GM19238 (cell line): ENCODE data around the gene RNF113B.

Experiments used
- DNase-seq: peaks from one replicate; pipeline ENCODE4 v3.0.0; 2011; ENCODE audit warnings: low spot score; ENCODE audit not compliant: insufficient read length

RNF113B gene

DNA sequence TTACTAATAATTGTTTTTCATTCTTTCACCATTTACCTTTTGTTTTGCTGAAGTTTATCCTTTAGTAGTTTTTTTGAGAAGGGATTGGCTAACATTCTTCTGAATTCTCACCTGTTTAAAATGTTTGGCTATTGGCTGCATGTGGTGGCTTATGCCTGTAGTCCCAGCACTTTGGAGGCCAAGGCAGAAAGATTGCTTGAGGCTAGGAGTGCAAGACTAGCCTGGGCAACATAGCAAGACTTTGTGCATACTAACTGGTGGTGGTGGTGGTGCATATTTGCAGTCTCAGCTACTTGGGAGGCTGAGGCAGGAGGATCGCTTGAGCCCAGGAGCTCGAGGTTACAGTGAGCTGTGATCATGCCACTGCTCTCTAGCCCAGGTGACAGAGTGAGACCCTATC is 27.5 kb upstream of the RNF113B start:
- DNase-seq, result no peak

DNA sequence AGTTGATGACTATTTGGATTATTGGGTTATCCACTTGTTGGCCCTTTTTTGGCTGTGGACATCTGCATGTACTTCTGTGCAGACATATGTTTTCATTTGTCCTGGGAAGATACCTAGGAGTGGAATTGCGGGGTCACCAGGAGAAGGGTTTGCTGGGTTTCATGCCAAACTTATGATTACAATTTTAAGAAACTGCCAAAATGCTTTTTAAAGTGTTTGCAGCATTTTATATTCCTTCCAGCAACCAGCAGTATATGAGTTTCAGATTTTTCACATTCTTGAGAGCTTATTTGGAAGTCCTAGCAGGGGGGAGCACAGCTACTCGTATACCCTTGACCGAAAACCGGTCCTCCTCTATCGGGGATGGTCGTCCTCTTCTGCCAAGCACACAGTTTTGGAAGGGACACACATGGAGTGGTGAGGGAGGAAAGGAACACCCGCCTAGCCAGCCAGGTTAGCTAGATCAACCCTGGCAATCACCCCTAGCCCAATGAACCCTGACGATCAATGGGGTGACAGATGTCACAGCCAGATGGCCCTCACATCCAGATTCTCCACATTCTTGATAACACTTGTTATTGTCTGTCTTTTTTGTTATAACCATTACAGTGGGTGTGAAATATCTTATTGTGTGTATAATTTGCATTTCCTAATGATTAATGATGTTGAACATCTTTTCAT is 26.7 kb upstream of the RNF113B start:
- no peak for DNase-seq

DNA sequence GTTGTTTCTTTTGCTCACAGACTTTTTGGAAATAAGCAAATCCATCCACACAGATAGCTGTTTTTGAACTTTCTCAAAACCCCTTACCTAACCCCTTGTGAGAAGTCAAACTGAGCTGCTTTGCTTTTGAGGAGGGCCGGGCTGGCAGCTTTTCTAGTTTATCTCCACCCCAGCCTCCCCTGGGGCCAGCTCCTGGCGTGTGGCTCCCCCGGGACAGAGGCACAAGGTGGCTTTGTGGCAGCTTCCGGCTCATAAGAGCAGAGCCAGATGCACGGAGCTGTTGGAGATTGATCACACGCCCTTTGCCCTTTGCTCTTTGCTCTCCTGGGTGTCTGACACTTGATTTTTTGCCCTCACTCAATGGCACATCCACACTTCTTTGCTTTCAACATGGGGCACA is 24.9 kb upstream of the RNF113B start:
- DNase-seq, result no peak

DNA sequence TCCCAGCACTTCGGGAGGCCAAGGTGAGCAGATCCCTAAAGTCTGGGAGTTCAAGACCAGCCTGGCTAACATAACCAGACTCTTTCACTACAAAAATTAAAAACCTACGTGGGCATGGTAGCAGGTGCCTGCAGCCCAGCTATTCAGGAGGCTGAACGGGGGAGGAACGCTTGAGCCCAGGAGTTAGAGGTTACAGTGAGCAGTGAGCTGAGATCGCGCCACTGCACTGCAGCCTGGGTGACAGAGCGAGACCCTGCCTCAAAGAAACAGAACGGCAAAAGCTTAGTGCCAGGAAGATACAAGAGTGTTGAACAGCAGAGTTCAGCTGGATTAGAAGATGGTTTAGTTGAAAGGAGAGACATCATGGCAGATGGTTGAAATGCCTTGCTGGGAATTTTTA is 24.1 kb upstream of the RNF113B start:
- DNase-seq, result no peak

DNA sequence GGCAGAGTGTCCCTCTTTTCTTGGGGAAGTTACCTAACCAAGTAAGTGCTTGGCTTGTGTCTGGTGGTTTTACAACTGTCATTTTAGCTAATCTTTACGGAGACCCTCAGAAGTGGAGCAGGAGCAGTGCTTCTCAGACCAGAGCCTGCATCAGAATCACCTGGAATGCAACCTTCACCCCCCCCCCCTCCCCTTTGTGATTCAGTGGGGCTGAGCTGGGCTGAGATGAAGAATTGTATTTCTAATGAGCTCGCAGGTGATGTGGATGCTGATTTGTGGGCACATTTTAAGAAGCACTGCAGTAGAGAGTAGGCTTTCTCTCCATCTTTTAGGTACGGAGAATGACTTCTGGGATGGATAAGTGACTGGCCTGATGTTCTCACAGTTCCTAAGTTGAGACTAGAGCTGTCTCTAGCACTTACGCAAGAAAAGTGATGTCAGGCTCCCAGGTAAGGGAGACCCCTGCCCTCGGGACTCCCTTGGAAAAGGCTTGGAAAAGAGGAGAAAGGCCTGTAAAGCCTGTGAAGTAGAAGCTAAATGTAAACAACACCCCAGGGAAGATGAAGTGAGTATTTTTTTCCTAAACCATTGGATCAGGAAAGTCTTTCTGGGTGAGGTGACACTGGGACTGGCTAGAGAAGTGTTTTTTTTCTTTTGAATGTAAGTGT is 23.3 kb upstream of the RNF113B start:
- no peak for DNase-seq

DNA sequence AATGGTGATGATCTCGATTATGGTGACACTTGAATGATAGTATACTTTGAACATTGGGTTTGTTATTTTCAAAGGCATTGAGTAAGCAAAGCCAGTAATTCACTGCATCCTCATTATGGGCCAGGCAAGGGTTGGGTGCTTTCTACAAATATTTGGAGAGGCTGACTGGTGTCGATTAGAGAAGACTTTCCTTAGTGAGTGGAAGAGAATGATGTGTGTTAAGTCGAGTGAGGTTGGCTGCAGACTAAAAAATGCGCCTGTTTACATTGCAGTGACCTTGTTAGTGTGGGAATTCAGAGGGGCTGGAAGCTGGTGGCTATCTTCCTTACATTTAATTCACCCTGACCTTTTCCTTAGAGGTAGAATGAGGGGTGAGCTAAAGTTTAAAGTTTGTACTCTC is 22.4 kb upstream of the RNF113B start:
- no peak for DNase-seq

DNA sequence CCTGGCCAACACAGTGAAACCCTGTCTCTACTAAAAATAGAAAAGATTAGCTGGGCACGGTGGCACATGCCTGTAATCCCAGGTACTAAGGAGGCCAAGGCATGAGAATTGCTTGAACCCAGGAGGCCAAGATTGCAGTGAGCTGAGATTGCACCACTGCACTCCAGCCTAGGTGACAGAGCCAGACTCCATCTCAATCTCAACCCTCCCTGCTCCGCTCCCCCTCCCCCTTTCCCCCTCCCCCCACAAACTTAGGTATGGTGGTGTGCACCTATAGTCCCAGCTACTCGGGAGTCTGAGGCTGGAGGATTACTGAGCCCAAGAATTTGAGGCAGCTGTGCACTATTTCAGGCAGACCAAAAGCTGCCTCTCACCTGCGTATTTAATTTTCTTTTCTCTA is 21.6 kb upstream of the RNF113B start:
- no peak for DNase-seq

DNA sequence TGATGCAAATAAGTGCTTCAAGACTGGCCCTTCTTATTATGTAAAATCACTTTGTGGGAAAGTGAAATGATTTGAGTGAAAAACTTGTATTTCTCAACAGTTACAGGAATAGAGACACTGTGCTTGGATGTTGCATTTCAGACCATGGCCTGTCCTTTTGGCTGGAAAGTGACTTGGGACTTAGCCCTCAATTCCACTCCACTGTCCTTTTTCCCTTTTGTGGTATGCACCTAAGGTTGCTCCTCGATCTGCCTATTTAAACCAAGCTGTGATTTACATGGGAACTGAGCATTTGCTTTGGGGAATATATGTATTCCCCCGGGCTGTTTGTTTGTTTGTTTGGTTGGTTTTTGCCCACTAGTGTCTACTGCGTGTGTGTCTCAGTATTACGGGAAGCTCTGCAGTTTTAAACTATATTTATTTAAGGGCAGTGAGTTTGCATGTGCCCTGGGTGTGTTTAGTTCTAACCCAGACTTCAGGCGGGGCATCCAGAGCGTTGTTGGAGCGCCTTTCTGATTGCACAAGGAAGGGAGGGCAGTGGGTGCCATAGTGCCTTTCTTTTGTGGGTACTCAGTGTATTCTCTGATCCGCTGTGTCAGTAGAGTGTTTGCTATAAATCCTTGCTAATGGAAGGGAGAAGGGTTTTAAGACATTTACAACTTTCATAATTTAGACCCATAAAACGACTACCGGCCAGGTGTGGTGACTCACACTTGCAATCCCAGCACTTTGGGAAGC is 18.2 kb upstream of the RNF113B start:
- DNase-seq, result no peak

DNA sequence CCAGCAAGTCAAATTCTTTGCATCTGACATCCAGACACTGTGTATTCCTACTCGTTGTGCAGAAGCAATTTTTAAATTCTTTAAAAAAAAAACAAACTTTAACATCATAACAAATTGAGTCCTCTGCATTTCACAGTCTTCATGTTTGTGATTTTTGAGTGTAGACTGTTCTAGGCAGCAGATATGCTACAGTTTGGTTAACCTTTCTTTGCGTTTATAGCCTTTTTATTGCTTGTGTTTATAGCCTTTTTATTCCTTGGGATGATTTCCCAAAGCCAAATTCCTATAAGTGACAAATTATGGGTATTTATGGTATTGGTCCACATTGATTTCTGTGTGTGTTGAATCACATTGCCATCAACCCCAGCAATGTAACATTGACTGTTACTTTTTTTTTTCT is 14.9 kb upstream of the RNF113B start:
- DNase-seq, result no peak

DNA sequence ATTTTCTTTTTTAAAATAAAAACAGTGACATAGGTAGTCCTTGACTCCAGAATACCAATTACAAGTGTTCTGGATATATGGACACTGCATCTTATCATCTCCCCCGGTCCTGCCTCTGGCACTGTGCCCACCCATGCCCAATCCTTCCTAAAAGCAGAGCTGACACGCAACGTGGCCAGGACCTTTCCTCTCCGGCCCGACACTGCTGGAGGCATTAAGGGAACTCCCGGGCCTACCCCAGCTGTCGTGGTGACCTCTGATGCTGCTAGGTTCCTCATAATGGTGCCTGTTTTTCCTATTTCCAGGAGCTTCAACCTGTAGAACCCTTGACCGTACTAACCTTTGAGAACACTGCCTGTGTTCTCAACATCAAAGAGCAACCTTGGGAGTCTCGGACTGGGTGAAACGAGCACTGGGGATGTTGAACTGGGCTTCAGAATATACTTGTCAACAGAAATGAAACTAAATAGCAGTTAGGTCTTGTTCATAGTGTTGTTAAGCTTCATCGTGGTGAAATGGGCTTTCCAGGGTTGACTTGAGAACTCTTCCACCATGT is 13.9 kb upstream of the RNF113B start:
- DNase-seq, result no peak

DNA sequence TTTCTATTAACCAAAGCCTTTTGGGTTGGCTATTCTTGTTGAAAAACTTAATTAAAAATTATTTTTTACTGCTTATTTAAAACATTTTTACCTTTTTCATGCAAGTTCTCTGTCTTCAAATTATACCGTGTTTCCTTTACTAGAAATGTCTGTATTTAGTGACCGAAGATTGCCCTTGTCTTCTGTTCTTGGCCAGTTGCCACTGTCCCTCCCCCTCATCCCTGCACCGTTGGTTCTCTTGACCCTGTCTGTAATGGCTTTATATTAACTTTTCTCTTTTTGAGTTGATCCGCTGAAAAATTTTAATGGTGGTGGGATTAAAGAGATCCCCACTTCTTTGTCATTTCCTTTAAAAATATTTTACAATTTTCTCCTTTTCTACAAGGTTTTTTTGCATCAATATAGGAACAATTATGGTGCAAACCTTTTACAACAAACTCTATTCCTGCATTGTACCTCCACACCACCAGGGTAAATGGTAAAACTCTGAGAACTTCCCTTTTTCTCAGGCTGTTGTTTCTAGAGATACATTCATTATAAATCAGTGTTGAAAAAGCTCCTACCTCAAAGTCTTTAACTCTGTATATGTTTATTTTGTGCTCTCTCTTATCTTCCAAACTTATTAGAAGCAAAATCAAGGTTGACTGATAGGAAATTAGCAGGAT is 12.9 kb upstream of the RNF113B start:
- DNase-seq, result no peak

DNA sequence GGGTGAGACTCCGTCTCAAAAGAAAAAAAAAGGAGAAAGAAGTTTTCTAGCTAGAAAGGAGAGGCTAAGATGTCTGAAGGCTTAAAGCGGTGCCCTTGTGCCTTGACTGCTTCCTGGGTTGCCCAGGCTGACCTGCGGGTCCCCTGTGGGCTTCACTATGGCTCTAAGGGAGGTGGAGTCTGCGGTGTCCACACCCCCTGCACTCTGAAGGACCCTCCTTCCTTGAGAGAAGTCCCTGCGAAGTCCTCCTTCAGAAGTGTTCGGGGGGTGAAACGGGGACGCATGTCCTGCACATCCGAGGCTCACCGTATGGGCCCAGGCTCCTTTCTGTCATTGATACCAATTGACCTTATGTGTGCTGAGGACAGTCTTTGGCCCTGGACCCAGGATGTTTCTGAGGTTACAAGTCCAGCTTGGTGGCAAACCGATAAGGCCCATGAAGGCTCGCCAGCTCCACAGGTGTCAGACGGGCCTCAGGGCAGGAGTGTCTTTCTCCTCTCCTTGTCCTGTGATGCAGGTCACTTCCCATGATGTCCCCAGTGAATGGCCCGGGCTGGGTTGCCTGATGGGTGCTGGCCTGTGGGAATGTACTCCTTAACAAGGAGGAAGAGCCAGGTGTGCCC is 11.6 kb upstream of the RNF113B start:
- no peak for DNase-seq

DNA sequence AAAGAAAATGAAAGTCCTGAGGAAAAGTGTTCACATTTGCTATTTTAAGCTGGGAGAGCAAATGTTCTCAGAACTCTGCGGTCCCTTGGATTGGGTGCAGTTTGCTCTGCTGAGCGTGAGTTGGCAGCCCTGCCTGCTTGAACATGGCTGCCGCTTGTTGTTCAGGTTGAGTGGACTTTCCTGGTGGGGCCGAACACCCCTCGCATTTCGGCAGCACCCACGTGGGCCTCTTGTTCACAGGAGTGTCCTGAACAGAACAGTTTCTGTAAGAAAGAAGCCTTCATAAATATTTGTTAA is 10.8 kb upstream of the RNF113B start:
- no peak for DNase-seq

DNA sequence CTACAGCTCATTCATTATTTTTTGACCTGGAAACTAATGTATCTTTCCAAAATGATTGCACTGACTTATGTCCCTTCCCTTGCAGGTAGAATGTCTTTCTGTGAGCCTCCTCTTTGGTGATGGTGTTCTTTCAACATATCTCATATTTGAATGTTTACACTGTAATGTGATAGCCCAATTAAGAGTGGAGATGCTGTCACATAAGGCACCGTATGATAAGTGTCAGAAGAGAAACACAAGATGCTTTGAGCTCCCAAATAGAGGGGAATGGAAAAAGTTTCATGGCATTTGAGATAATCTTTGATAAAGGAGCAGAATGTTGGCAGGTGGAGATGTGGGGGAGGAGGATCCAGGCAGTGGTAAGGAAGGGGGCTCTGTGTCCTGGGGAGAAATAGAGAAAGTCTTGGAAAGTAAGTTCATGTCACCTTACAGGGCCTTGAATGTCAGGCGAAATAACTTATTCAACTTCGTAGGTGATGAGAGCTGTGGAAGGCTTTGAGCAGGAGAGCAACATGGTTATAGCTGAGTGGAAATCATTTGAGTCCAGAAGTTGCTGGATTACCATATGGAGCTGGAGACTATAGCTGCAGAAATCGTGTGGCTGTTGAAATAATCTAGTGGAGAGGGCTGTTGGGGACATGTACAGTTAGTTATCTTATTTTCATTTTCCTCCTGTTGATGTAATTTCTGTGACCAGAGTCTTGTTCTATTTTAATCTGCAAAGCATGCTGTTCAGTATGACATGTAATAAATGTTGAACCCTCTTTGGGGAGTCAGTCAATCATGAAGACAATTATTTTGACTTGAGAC is 10.3 kb upstream of the RNF113B start:
- no peak for DNase-seq

DNA sequence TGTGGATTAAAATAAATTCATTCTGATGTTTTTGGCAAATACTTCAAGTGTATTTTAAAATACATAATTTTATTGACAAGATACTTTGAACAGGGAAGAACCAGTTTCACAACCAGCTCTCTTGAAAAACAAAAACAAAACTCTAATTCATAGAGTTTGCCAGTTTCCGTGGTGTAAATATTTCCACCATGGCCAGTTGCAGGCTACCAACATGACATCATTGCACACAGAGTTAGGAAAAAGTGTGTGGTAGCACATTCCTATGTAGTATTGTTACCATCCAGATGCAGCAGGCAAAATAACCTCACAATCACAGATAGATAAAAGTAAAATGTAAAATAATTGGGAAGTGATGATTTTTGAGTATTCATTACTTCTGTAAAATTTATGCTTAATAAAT is 7.7 kb upstream of the RNF113B start:
- no peak for DNase-seq

DNA sequence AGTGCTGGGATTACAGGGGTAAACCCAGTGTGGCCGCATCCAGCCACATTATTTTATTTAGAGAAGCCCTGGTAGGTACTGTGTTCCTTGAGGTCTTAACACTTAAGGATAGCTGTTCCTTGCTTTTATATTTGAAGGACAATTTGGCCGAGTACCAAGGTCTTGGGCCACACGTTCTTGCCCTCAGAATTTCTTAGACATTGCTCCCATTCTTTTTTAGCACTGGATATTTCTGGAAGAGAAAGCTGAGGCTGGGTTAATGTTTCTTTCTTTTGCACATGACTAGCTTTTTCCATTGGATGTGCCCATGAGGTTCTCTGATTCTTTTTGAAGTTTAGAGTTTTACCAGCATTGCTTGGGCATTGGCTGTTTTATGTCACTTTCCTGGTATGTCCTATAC is 5.5 kb upstream of the RNF113B start:
- DNase-seq, result no peak

DNA sequence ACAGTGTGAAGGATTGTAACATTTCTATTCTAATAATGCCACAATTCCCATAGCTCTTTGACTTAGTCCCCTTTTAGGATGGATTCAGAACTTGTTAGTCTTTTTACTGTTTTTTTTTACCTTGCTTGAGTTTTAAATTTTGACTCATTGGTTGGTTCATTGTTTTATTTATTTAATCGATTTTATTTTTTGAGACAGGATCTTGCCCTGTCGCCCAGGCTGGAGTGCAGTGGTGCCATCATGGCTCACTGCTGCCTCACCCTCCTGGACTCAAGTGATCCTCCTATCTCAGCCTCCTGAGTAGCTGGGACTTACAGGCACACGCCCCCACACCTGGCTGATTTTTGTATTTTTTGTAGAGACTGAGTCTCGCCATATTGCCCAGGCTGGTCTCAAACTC is 5.1 kb upstream of the RNF113B start:
- DNase-seq, result no peak

DNA sequence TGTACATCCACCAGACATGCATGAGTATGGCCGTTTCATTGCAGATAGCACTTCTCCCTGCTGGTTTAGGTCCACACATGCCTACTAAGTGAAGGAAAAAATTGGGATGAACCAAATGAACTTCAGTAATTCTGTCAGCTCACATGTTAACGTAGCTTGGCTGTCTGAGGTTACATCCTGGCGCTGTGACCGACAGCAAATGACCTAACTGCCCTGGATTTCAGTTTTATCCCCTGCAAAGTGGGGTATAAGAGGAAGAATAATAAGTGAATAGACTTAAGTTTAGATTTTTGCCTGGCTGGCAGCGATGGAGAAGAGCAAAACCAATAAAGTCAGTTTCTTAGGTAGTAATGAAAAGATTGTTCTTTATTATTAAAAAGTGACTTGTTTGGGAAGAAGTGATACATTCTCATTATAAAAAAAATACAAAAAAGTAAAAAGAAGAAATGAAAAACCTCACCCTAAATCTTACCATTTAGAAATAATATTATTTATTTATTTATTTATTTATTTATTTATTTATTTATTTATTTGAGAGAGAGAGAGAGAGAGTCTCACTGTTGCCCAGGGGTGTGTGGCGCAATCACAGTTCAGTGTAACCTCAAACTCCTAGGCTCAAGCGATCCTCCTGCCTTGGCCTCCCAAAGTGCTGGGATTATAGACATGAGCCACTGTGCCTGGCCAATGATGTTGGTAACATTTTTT is 4.2 kb upstream of the RNF113B start:
- DNase-seq, result no peak

DNA sequence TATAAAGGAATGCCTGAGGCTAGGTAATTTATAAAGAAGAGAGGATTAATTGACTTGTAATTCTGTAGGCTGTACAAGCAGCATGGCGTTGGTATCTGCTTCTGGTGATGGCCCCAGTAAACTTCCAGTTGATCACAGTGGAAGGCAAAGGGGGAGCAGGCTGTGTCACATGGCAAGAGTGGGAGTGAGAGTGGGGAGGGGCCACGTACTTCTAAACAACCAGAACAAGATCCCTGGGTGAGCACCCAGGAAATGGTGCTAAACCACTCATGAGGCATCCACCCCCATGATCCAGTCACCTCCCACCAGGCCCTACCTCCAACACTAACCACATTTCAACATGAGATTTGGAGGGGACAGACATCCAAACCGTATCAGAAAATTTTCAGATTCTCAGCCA is 3.0 kb upstream of the RNF113B start:
- DNase-seq, result no peak

DNA sequence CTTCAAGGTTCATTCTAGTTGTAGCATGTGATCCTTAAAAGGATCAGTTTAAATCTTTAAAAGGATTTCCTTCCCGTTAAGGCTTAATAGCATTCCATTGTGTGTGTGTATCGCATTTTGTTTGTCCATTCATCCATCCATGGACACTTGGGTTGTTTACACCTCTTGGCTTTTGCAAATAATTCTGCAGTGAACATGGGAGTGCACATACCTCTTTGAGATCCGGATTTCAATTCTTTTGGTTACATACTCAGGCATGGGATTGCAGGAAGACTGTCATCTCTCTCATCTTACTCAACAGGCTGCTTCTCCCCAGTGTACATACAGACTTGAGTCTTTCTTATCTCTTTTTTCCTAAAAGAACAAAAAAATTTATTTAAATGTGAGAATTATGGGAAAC is 1.2 kb downstream of the RNF113B start:
- DNase-seq, result no peak
